GM12878 (cell line): ENCODE data around the gene RUNDC3A. TPM values are rescaled to one million over a fixed set of nuclear protein-coding genes. Genes with fewer than 3 reads are reported as not detected.

Experiments
- ATAC-seq: fragments of 200-7000 bp; cut with Tn5 transposase; 3 replicates; pipeline ENCODE4 v1.9.1; 2020; ENCODE audit warnings: mild to moderate bottlenecking, moderate library complexity
- BruUV-seq: library from RNA; stranded (reverse); fragments of 400-500 nt; replicated peaks from 2 replicates; lab custom pipeline; 2021; lab: Mats Ljungman, UMichigan
- CTCF ChIA-PET: fragments of 300-600 bp; sonication (Branson Sonifier 250); formaldehyde crosslinking; extraction: SDS; loops from one replicate; lab custom pipeline; 2021; ENCODE audit warnings: inconsistent platforms; lab: Yijun Ruan, JAX
- POLR2A ChIA-PET: fragments of 350-600 bp; formaldehyde crosslinking; extraction: SDS; loops from one replicate; lab custom pipeline; 2021; ENCODE audit warnings: inconsistent platforms; lab: Charles Lee
- RAD21 ChIA-PET: fragments of 300-600 bp; sonication (Branson Sonifier 250); formaldehyde crosslinking; loops from one replicate; lab custom pipeline; 2023; ENCODE audit warnings: antibody characterized with exemption; ENCODE audit not compliant: unreplicated experiment; lab: Charles Lee
- SMC1A ChIA-PET: fragments of 300-600 bp; sonication (Branson Sonifier 250); formaldehyde crosslinking; loops from one replicate; lab custom pipeline; 2023; ENCODE audit not compliant: unreplicated experiment, uncharacterized antibody; lab: Charles Lee
- DNase-seq: peaks from one replicate; pipeline ENCODE4 v3.0.0-alpha.2; 2011; ENCODE audit warnings: low read depth, low spot score
- FAIRE-seq: peaks from 3 replicates; lab custom pipeline; 2011; peaks lifted over from hg19 to GRCh38; lab: Jason Lieb, UNC
- H2AFZ ChIP-seq: 2 replicates; pipeline ENCODE4 v1.6.0; 2011; ENCODE audit warnings: low read depth, low read length, control low read depth; ENCODE audit not compliant: control insufficient read depth
- H3K27ac ChIP-seq: 2 replicates; pipeline ENCODE4 v1.5.1; 2011; ENCODE audit warnings: control low read depth; ENCODE audit not compliant: control insufficient read depth, insufficient read depth
- H3K27me3 ChIP-seq, 2 experiments: replicated peaks in 1 of 2; 2 replicates each; pipeline versions ENCODE4 v1.6.0 to v1.6.1; 2011; ENCODE audit warnings: low read length in 1 of 2; ENCODE audit not compliant: control insufficient read depth in 2 of 2, insufficient read depth in 2 of 2
- H3K36me3 ChIP-seq, 2 experiments: 2 replicates each; pipeline ENCODE4 v1.5.1; 2011; ENCODE audit warnings: low read length in 1 of 2; ENCODE audit not compliant: control insufficient read depth in 2 of 2, insufficient read depth in 2 of 2
- H3K4me1 ChIP-seq: 2 replicates; pipeline ENCODE4 v1.6.1; 2011; ENCODE audit warnings: mild to moderate bottlenecking, low read length, moderate library complexity, mixed read lengths; ENCODE audit not compliant: control insufficient read depth, insufficient read depth
- H3K4me2 ChIP-seq: 2 replicates; pipeline ENCODE4 v1.6.0; 2011; ENCODE audit warnings: control low read depth; ENCODE audit not compliant: control insufficient read depth, insufficient read depth
- H3K4me3 ChIP-seq: fragments of 200-600 bp; sonication (generic); 2 replicates; pipeline ENCODE4 v1.5.1; 2016
- H3K79me2 ChIP-seq: 2 replicates; pipeline ENCODE4 v1.6.0; 2011; ENCODE audit warnings: low read length; ENCODE audit not compliant: control insufficient read depth, insufficient read depth
- H3K9ac ChIP-seq: 2 replicates; pipeline ENCODE4 v1.8.0; 2011; ENCODE audit warnings: low read length, control low read depth, mixed read lengths; ENCODE audit not compliant: control insufficient read depth, insufficient read depth
- H3K9me3 ChIP-seq: replicated peaks from 3 replicates; pipeline ENCODE4 v1.5.1; 2011; ENCODE audit warnings: mild to moderate bottlenecking, low read length; ENCODE audit not compliant: control insufficient read depth, insufficient read depth
- H4K20me1 ChIP-seq: 2 replicates; pipeline ENCODE4 v1.6.0; 2011; ENCODE audit not compliant: control insufficient read depth, insufficient read depth
- CEBPB ChIP-seq, 2 experiments: fragments of 150-350 bp in 1 of 2; IDR thresholded peaks; 2 replicates each; pipeline ENCODE4 v1.6.1; 2012 to 2014; ENCODE audit warnings: low read depth in 2 of 2, low read length in 2 of 2, borderline replicate concordance in 1 of 2, inconsistent platforms in 1 of 2
- CHD1 ChIP-seq: IDR thresholded peaks from 2 replicates; pipeline ENCODE4 v1.6.1; 2012; ENCODE audit warnings: low read depth, low read length, improper control_type of control experiment
- IRF4 ChIP-seq: IDR thresholded peaks from 2 replicates; pipeline ENCODE4 v1.6.1; 2011; ENCODE audit warnings: low read depth, low read length
- KDM1A ChIP-seq: fragments of 200-600 bp; sonication (generic); IDR thresholded peaks from 2 replicates; pipeline ENCODE4 v1.6.1; 2016; ENCODE audit warnings: borderline replicate concordance
- MEF2B ChIP-seq: fragments of 450-650 bp; IDR thresholded peaks from 2 replicates; pipeline ENCODE4 v1.6.1; 2018; ENCODE audit warnings: mild to moderate bottlenecking, moderate library complexity; ENCODE audit not compliant: partially characterized antibody, poor library complexity, severe bottlenecking
- MXI1 ChIP-seq: fragments of 150-350 bp; IDR thresholded peaks from 2 replicates; pipeline ENCODE4 v1.6.1; 2011; ENCODE audit warnings: low read depth, mild to moderate bottlenecking, inconsistent platforms, low read length, improper control_type of control experiment
- POU2F2 ChIP-seq: IDR thresholded peaks from 3 replicates; pipeline ENCODE4 v1.6.1; 2011; ENCODE audit warnings: low read depth, mild to moderate bottlenecking, low read length, borderline replicate concordance
- RAD51 ChIP-seq: fragments of 450-650 bp; IDR thresholded peaks from 2 replicates; pipeline ENCODE4 v1.6.1; 2016; ENCODE audit warnings: moderate library complexity, mild to moderate bottlenecking, inconsistent platforms
- RCOR1 ChIP-seq: conservative IDR thresholded peaks from 2 replicates; pipeline ENCODE4 v1.6.1; 2012; ENCODE audit warnings: low read depth, low read length, improper control_type of control experiment
- SIN3A ChIP-seq: IDR thresholded peaks from 2 replicates; pipeline ENCODE4 v1.6.1; 2012; ENCODE audit warnings: low read depth, low read length, improper control_type of control experiment
- SMC3 ChIP-seq: IDR thresholded peaks from 2 replicates; pipeline ENCODE4 v1.6.1; 2011; ENCODE audit warnings: low read length, improper control_type of control experiment, borderline replicate concordance
- SPI1 ChIP-seq: IDR thresholded peaks from 2 replicates; pipeline ENCODE4 v1.6.1; 2011; ENCODE audit warnings: low read depth, mild to moderate bottlenecking, low read length, moderate library complexity, borderline replicate concordance; ENCODE audit not compliant: insufficient read depth
- TBL1XR1 ChIP-seq: IDR thresholded peaks from 2 replicates; pipeline ENCODE4 v1.6.1; 2012; ENCODE audit warnings: low read depth, low read length, improper control_type of control experiment
- TCF12 ChIP-seq: IDR thresholded peaks from 2 replicates; pipeline ENCODE4 v1.6.1; 2011; ENCODE audit warnings: low read depth, mild to moderate bottlenecking, low read length
- WGBS: methylation state at CpG from one replicate; pipeline ENCODE4 v1.1.6; 2016; ENCODE audit warnings: low lambda C conversion rate; ENCODE audit not compliant: insufficient replicate concordance, insufficient coverage; ENCODE audit errors: missing lambda C conversion rate; 5-methylcytosine and 5-hydroxymethylcytosine counted together
- in situ Hi-C: fragments of 300-500 bp; cut with MboI; formaldehyde crosslinking; loops from 9 replicates; pipeline ENCODE4 v1.14.3; 2018; ENCODE audit warnings: mixed read lengths
- intact Hi-C: fragments of 100-400 bp; cut with micrococcal nuclease; formaldehyde crosslinking; loops from one replicate; pipeline ENCODE4 v1.14.2; 2022; ENCODE audit not compliant: unreplicated experiment
- polyA plus RNA-seq, 11 experiments: library from polyadenylated mRNA; depleted of rRNA in 4 of 11; unstranded in 6 of 11; stranded (reverse) in 5 of 11; fragments of >200 nt; fragmentation: Nextera tagmentation in 4 of 11; fragmentation: Illumina TruSeq in 1 of 11; extraction: Ambion mirVana in 4 of 11; extraction: Trizol in 1 of 11; gene quantifications; 1 replicate in 1 of 11; 2 replicates in 10 of 11; pipeline versions ENCODE4 v1.2.1 to v1.2.3, GENCODE V29; 2011 to 2016; ENCODE audit warnings: inconsistent platforms in 2 of 11, missing spikeins in 2 of 11, low read depth in 1 of 11
- total RNA-seq, 4 experiments: library from RNA; depleted of rRNA in 3 of 4; stranded (reverse); fragments of >200 nt in 3 of 4; fragmentation: Illumina TruSeq in 1 of 4; extraction: Trizol in 1 of 4; gene quantifications; 2 replicates each; pipeline versions ENCODE4 v1.2.1 to v1.2.3, GENCODE V29; 2013 to 2021
- TF ChIP-seq, protein P1 (sequence below): fragments of 450-650 bp; IDR thresholded peaks from 2 replicates; pipeline ENCODE4 v1.6.1; 2017; ENCODE audit warnings: mild to moderate bottlenecking
- TF ChIP-seq, protein P2 (sequence below): fragments of 450-650 bp; IDR thresholded peaks from 2 replicates; pipeline ENCODE4 v1.6.1; 2014; ENCODE audit warnings: mild to moderate bottlenecking

The RUNDC3A gene
- total and polyA plus RNA-seq, 10 of the 15 experiments (the other 5 are each of a cell fraction or from before 2014, with no cell fraction given): 0.07 to 0.17 TPM; not detected in 8

DNA sequence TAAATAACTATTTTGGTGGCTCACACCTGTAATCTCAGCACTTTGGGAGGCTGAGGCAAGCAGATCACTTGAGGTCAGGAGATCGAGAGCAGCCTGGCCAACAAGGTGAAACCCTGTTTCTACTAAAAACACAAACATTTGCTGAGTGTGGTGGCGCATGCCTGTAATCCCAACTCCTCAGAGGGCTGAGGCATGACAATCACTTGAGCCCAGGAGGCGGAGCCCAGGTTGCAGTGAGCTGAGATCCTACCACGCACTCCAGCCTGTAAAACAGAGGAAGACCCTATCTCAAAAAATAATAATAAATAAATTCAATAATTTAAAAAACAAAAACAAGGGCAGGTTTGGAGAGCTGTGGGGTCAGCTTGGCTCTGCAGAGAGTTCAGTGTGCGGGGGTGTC is 34.8 kb upstream of the RUNDC3A start:
- Histone ChIP-seq H4K20me1 (no peaks in the 10 kb centered on the region), H3K4me3 (no peak overlapping the region), H3K4me1 (no peaks in the 10 kb centered on the region), H3K9ac (no peak overlapping the region), H3K79me2 (no peaks in the 10 kb centered on the region), H3K27ac (no peak overlapping the region), H3K9me3 (no peaks in the 10 kb centered on the region), H3K36me3 (no peaks in the 10 kb centered on the region), H3K27me3 (no peaks in the 10 kb centered on the region; a peak in 1 of 4 replicates), H2AFZ (no peak overlapping the region), H3K4me2 (no peak overlapping the region)
- no TSS peak for BruUV-seq
- FAIRE-seq (no peak), DNase-seq (no peak), ATAC-seq (no peak)
- RAD21 ChIA-PET: no interaction called here
- intact Hi-C loops (no loop called here), in situ Hi-C loops (no loop called here)
- WGBS: 90% methylated on average over 5 of the region's 5 CpGs
- CTCF ChIA-PET: interaction anchor here (0.6 to 1.6 kb wide), 2 partner anchors 13 to 52 kb away, joined by 3 read pairs; no protein-coding TSS in a partner anchor
- SMC1A ChIA-PET: interaction anchor here (0.6 to 1.0 kb wide), 2 partner anchors 52 to 90 kb away, joined by 4 read pairs; no protein-coding TSS in a partner anchor
- POLR2A ChIA-PET: interaction anchor here (0.6 kb wide), 1 partner anchor 42 kb away, joined by 3 read pairs; no protein-coding TSS in a partner anchor
- no peak for TF ChIP-seq CEBPB (IDR thresholded peaks at IDR 0.05; ENCODE audit: borderline replicate concordance in 1 of 2, low read depth in 2 of 2, low read length in 2 of 2)
- TF ChIP-seq RAD51: no peak
- no peak for TF ChIP-seq MXI1
- no peak for TF ChIP-seq SMC3
- TF ChIP-seq TBL1XR1: no peak
- no peak for TF ChIP-seq SIN3A
- no peak for TF ChIP-seq TCF12
- no peak for TF ChIP-seq POU2F2
- TF ChIP-seq MEF2B: no peak
- no peak for TF ChIP-seq CHD1
- TF ChIP-seq SPI1: no peak
- TF ChIP-seq KDM1A: no peak
- TF ChIP-seq, protein P1, sequence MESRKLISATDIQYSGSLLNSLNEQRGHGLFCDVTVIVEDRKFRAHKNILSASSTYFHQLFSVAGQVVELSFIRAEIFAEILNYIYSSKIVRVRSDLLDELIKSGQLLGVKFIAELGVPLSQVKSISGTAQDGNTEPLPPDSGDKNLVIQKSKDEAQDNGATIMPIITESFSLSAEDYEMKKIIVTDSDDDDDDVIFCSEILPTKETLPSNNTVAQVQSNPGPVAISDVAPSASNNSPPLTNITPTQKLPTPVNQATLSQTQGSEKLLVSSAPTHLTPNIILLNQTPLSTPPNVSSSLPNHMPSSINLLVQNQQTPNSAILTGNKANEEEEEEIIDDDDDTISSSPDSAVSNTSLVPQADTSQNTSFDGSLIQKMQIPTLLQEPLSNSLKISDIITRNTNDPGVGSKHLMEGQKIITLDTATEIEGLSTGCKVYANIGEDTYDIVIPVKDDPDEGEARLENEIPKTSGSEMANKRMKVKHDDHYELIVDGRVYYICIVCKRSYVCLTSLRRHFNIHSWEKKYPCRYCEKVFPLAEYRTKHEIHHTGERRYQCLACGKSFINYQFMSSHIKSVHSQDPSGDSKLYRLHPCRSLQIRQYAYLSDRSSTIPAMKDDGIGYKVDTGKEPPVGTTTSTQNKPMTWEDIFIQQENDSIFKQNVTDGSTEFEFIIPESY: no peak
- TF ChIP-seq IRF4: no peak
- TF ChIP-seq RCOR1: no peak
- TF ChIP-seq, protein P2, sequence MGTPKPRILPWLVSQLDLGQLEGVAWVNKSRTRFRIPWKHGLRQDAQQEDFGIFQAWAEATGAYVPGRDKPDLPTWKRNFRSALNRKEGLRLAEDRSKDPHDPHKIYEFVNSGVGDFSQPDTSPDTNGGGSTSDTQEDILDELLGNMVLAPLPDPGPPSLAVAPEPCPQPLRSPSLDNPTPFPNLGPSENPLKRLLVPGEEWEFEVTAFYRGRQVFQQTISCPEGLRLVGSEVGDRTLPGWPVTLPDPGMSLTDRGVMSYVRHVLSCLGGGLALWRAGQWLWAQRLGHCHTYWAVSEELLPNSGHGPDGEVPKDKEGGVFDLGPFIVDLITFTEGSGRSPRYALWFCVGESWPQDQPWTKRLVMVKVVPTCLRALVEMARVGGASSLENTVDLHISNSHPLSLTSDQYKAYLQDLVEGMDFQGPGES: no peak
